DND-41 (cell line): ENCODE measurements around the gene UBE2U.

Source experiments
- EZH2 ChIP-seq: IDR thresholded peaks from 3 replicates; pipeline ENCODE4 v1.6.1; 2012; ENCODE audit warnings: borderline replicate concordance, low read depth, mild to moderate bottlenecking, moderate library complexity, low read length, inconsistent platforms; ENCODE audit not compliant: severe bottlenecking
- TF ChIP-seq, protein P1 (sequence below): IDR thresholded peaks from 2 replicates; pipeline ENCODE4 v1.5.1; 2012; ENCODE audit warnings: borderline replicate concordance, low read length, moderate library complexity, mild to moderate bottlenecking; ENCODE audit not compliant: poor library complexity, severe bottlenecking; ENCODE audit errors: extremely low read depth

GRCh38 chr1:64171246-64171645, 32.2 kb upstream of the UBE2U start:
- TF ChIP-seq, protein P1, sequence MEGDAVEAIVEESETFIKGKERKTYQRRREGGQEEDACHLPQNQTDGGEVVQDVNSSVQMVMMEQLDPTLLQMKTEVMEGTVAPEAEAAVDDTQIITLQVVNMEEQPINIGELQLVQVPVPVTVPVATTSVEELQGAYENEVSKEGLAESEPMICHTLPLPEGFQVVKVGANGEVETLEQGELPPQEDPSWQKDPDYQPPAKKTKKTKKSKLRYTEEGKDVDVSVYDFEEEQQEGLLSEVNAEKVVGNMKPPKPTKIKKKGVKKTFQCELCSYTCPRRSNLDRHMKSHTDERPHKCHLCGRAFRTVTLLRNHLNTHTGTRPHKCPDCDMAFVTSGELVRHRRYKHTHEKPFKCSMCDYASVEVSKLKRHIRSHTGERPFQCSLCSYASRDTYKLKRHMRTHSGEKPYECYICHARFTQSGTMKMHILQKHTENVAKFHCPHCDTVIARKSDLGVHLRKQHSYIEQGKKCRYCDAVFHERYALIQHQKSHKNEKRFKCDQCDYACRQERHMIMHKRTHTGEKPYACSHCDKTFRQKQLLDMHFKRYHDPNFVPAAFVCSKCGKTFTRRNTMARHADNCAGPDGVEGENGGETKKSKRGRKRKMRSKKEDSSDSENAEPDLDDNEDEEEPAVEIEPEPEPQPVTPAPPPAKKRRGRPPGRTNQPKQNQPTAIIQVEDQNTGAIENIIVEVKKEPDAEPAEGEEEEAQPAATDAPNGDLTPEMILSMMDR, result no peak
- no peak for TF ChIP-seq EZH2
